Upper lobe of right lung (tissue), 1 donor: ENCODE measurements around the gene RPS3. TPM values are rescaled to one million over a fixed set of nuclear protein-coding genes. Genes with fewer than 3 reads are reported as not detected.
"Not testable (repeated sequence)": the region's sequence is repeated elsewhere in the genome, so short reads cannot be mapped to it uniquely, and the experiment has no call there.

Experiments used
- ATAC-seq: fragments of 200-7000 bp; cut with Tn5 transposase; one replicate; pipeline ENCODE4 v1.9.1; 2020; ENCODE audit warnings: mild to moderate bottlenecking, moderate library complexity
- DNase-seq: peaks from one replicate; pipeline ENCODE4 v3.0.0-alpha.2; 2020
- H3K27ac ChIP-seq: fragments of 200-600 bp; one replicate; pipeline ENCODE4 v1.8.0; 2022
- H3K27me3 ChIP-seq: fragments of 200-600 bp; one replicate; pipeline ENCODE4 v1.8.0; 2022; ENCODE audit warnings: mild to moderate bottlenecking
- H3K36me3 ChIP-seq: fragments of 200-600 bp; one replicate; pipeline ENCODE4 v1.8.0; 2022
- H3K4me1 ChIP-seq: fragments of 200-600 bp; one replicate; pipeline ENCODE4 v1.8.0; 2022
- H3K4me3 ChIP-seq: fragments of 200-600 bp; one replicate; pipeline ENCODE4 v1.8.0; 2022; ENCODE audit warnings: mild to moderate bottlenecking
- H3K9me3 ChIP-seq: fragments of 200-600 bp; one replicate; pipeline ENCODE4 v1.8.0; 2022
- CTCF ChIP-seq: fragments of 200-600 bp; IDR thresholded peaks from one replicate; pipeline ENCODE4 v1.8.0; 2022; ENCODE audit warnings: antibody characterized with exemption
- intact Hi-C: fragments of 100-400 bp; cut with DNase I; formaldehyde crosslinking; loops from one replicate; pipeline ENCODE4 v1.11.0; 2022
- total RNA-seq: library from RNA; stranded (reverse); fragmentation: NEBNext Ultra II Directional; extraction: Animal tissue kit (Norgen Biotek cat#: 25700); gene quantifications from one replicate; pipeline ENCODE4 v1.2.1, GENCODE V29; 2021
- donor health status: DM: no; HTN: yes; CAD: no; lungs with severe emphysema.

The RPS3 gene
- total RNA-seq, 1 donor from 2014 or later = 1,778 TPM

GRCh38 chr11:75403983-75404658, 4.8 kb downstream of the RPS3 start:
- no peaks in the 10 kb centered on the region for H3K27me3 ChIP-seq
- TF ChIP-seq CTCF = no peak
- no peak overlapping the region for H3K4me3 ChIP-seq
- H3K27ac ChIP-seq = no peak overlapping the region
- intact Hi-C loops = no loop called here
- peaks cover 27% of the 10 kb centered on the region for H3K4me1 ChIP-seq
- H3K36me3 ChIP-seq = peaks cover 68% of the 10 kb centered on the region
- peak; percentile 21 for DNase-seq
- no peaks in the 10 kb centered on the region for H3K9me3 ChIP-seq
- ATAC-seq = no peak

GRCh38 chr11:75406338-75406777, 7.0 kb downstream of the RPS3 start:
- H3K36me3 ChIP-seq = peaks cover 59% of the 10 kb centered on the region

GRCh38 chr11:75408957-75409219, 9.6 kb downstream of the RPS3 start:
- Histone ChIP-seq H3K27ac (no peak overlapping the region), H3K9me3 (no peaks in the 10 kb centered on the region), H3K27me3 (no peaks in the 10 kb centered on the region), H3K36me3 (peaks cover 57% of the 10 kb centered on the region), H3K4me1 (no peaks in the 10 kb centered on the region), H3K4me3 (no peak overlapping the region)
- TF ChIP-seq CTCF = no peak
- DNase-seq (peak; percentile 10), ATAC-seq (no peak)
- intact Hi-C loops = no loop called here

More at GRCh38 chr11:75406338-75406777, 7.0 kb downstream of the RPS3 start:
- DNase-seq (no peak), ATAC-seq (no peak)
- H3K4me1 ChIP-seq = peaks cover 14% of the 10 kb centered on the region
- H3K4me3 ChIP-seq = no peak overlapping the region
- no peaks in the 10 kb centered on the region for H3K27me3 ChIP-seq
- intact Hi-C loops = no loop called here
- no peaks in the 10 kb centered on the region for H3K9me3 ChIP-seq
- TF ChIP-seq CTCF = no peak
- no peak overlapping the region for H3K27ac ChIP-seq

GRCh38 chr11:75409971-75410370, 10.7 kb downstream of the RPS3 start:
- H3K4me3 ChIP-seq, intact Hi-C loops, H3K27me3 ChIP-seq, H3K4me1 ChIP-seq, ATAC-seq, H3K27ac ChIP-seq, H3K9me3 ChIP-seq: not testable (repeated sequence)
- peak; percentile 19 for DNase-seq
- H3K36me3 ChIP-seq = peaks cover 51% of the 10 kb centered on the region

GRCh38 chr11:75413146-75413545, 13.8 kb downstream of the RPS3 start:
- DNase-seq = peak; percentile 19

GRCh38 chr11:75413864-75414263, 14.5 kb downstream of the RPS3 start:
- H3K9me3 ChIP-seq = no peaks in the 10 kb centered on the region
- ATAC-seq (no peak), DNase-seq (no peak)
- H3K27me3 ChIP-seq = no peaks in the 10 kb centered on the region
- TF ChIP-seq CTCF = no peak
- peaks cover 8% of the 10 kb centered on the region for H3K4me1 ChIP-seq
- H3K4me3 ChIP-seq = no peak overlapping the region
- peaks cover 28% of the 10 kb centered on the region for H3K36me3 ChIP-seq
- intact Hi-C loops = no loop called here
- H3K27ac ChIP-seq = no peak overlapping the region

More at GRCh38 chr11:75413146-75413545, 13.8 kb downstream of the RPS3 start:
- H3K9me3 ChIP-seq, intact Hi-C loops, H3K4me3 ChIP-seq, H3K27me3 ChIP-seq, ATAC-seq, H3K27ac ChIP-seq, H3K4me1 ChIP-seq: not testable (repeated sequence)
- peaks cover 28% of the 10 kb centered on the region for H3K36me3 ChIP-seq
